Activated T-cell treated with anti-CD3 and anti-CD28 coated beads, Interleukin-2, amount 50 U/mL, for 72 hours (primary cell): ENCODE results near the gene FOXA1. TPM values are rescaled to one million over a fixed set of nuclear protein-coding genes. Genes with fewer than 3 reads are reported as not detected.

Source experiments
- ATAC-seq, 2 donors: fragments of 150-1000 bp; cut with Tn5 transposase; replicated peaks in 1 of 2; 2 replicates each; pipeline ENCODE4 v1.10.0; 2021; ENCODE audit warnings: moderate library complexity in 2 of 2, mild to moderate bottlenecking in 1 of 2
- DNase-seq, 2 donors: peaks; one replicate each; pipeline ENCODE4 v3.0.0; 2021 to 2022; ENCODE audit warnings: mixed read lengths in 1 of 2
- H3K27ac Mint-ChIP-seq: one replicate; pipeline ENCODE4 v1.8.0; 2022; ENCODE audit warnings: mild to moderate bottlenecking, moderate library complexity, mixed read lengths
- H3K27me3 Mint-ChIP-seq: one replicate; pipeline ENCODE4 v1.8.0; 2022; ENCODE audit warnings: low read depth, mixed read lengths
- H3K36me3 Mint-ChIP-seq, 2 donors: one replicate each; pipeline ENCODE4 v1.8.0; 2022; ENCODE audit warnings: mixed read lengths in 2 of 2, mild to moderate bottlenecking in 1 of 2; ENCODE audit not compliant: insufficient read depth in 2 of 2
- H3K4me1 Mint-ChIP-seq: one replicate; pipeline ENCODE4 v1.8.0; 2022; ENCODE audit warnings: low read depth, mixed read lengths
- H3K4me3 Mint-ChIP-seq, 2 donors: one replicate each; pipeline ENCODE4 v1.8.0; 2022; ENCODE audit warnings: mild to moderate bottlenecking in 2 of 2, mixed read lengths in 2 of 2, moderate library complexity in 2 of 2
- H3K9me3 Mint-ChIP-seq, 2 donors: one replicate each; pipeline ENCODE4 v1.8.0; 2022; ENCODE audit warnings: mixed read lengths in 2 of 2
- total RNA-seq, 2 donors: library from RNA; stranded (reverse); gene quantifications; one replicate each; pipeline ENCODE4 v1.2.3, GENCODE V29; 2022

Gene FOXA1
- total RNA-seq = under 1 TPM; 0.17 to 0.97 TPM

- H3K4me1 Mint-ChIP-seq = peaks cover 23% of the 10 kb centered on the region
- DNase-seq (peak; percentile 23), ATAC-seq (peak; percentile 27 to 41)
- H3K27ac Mint-ChIP-seq = peak within 1 kb of the TSS; percentile 93
- H3K27me3 Mint-ChIP-seq = peaks cover 67% of the 10 kb centered on the region
- peaks cover 2% of the 10 kb centered on the region in 2 donors for H3K9me3 Mint-ChIP-seq
- H3K36me3 Mint-ChIP-seq = peaks cover 17 to 26% of the 10 kb centered on the region in 2 donors
- peak within 1 kb of the TSS; percentile 85 to 96 for H3K4me3 Mint-ChIP-seq
These were observed at the start of gene FOXA1, which contains the start of gene TTC6 for GRCh38 chr14:37594971-37595808. FOXA1 (minus strand) TSS chr14:37595249; CDS start chr14:37594972, 277 bp downstream. TTC6 (plus strand) TSS chr14:37595629; CDS start chr14:37622065, 26,436 bp downstream.

- H3K27ac Mint-ChIP-seq = no peak overlapping the region
- no peaks in the 10 kb centered on the region for H3K27me3 Mint-ChIP-seq
- no peak for ATAC-seq
- H3K4me1 Mint-ChIP-seq = no peaks in the 10 kb centered on the region
- H3K36me3 Mint-ChIP-seq = no peaks in the 10 kb centered on the region
- no peak overlapping the region for H3K4me3 Mint-ChIP-seq
- DNase-seq = no peak
- peaks cover 0 to 4% of the 10 kb centered on the region in 2 donors for H3K9me3 Mint-ChIP-seq
These were observed 48.7 kb upstream of the FOXA1 start for GRCh38 chr14:37643701-37644100.

GRCh38 chr14:37642125-37642524 is 47.1 kb upstream of the FOXA1 start:
- DNase-seq (no peak), ATAC-seq (no peak)
- H3K27me3 Mint-ChIP-seq = no peaks in the 10 kb centered on the region
- no peaks in the 10 kb centered on the region for H3K36me3 Mint-ChIP-seq
- H3K4me3 Mint-ChIP-seq = no peak overlapping the region
- no peak overlapping the region for H3K27ac Mint-ChIP-seq
- H3K9me3 Mint-ChIP-seq = peaks cover 0 to 4% of the 10 kb centered on the region in 2 donors
- no peaks in the 10 kb centered on the region for H3K4me1 Mint-ChIP-seq

- H3K27ac Mint-ChIP-seq = no peak overlapping the region
- peaks cover 0 to 2% of the 10 kb centered on the region in 2 donors for H3K36me3 Mint-ChIP-seq
- no peaks in the 10 kb centered on the region for H3K4me1 Mint-ChIP-seq
- H3K9me3 Mint-ChIP-seq = peaks cover 2 to 6% of the 10 kb centered on the region in 2 donors
- no peak for DNase-seq
- no peaks in the 10 kb centered on the region for H3K27me3 Mint-ChIP-seq
- H3K4me3 Mint-ChIP-seq = no peak overlapping the region
- ATAC-seq = no peak
These were observed 46.1 kb upstream of the FOXA1 start for GRCh38 chr14:37641117-37641516.

GRCh38 chr14:37638599-37638998 is 43.5 kb upstream of the FOXA1 start:
- H3K36me3 Mint-ChIP-seq = peaks cover 0 to 2% of the 10 kb centered on the region in 2 donors
- no peak overlapping the region for H3K4me3 Mint-ChIP-seq
- no peaks in the 10 kb centered on the region for H3K4me1 Mint-ChIP-seq
- H3K27ac Mint-ChIP-seq = no peak overlapping the region
- H3K27me3 Mint-ChIP-seq = no peaks in the 10 kb centered on the region
- no peak for ATAC-seq
- no peak for DNase-seq
- H3K9me3 Mint-ChIP-seq = peaks cover 2 to 4% of the 10 kb centered on the region in 2 donors

GRCh38 chr14:37637341-37637740 is 42.3 kb upstream of the FOXA1 start:
- Mint-ChIP-seq H3K4me3 (no peak overlapping the region), H3K36me3 (peaks cover 0 to 2% of the 10 kb centered on the region in 2 donors), H3K9me3 (peaks cover 2 to 4% of the 10 kb centered on the region in 2 donors), H3K27me3 (no peaks in the 10 kb centered on the region), H3K4me1 (no peaks in the 10 kb centered on the region), H3K27ac (no peak overlapping the region)
- DNase-seq = no peak
- no peak for ATAC-seq

GRCh38 chr14:37625597-37626595 is 30.8 kb upstream of the FOXA1 start:
- peaks cover 16% of the 10 kb centered on the region for H3K27me3 Mint-ChIP-seq
- no peaks in the 10 kb centered on the region for H3K4me1 Mint-ChIP-seq
- H3K27ac Mint-ChIP-seq = no peak overlapping the region
- H3K4me3 Mint-ChIP-seq = no peak overlapping the region
- DNase-seq = no peak
- H3K9me3 Mint-ChIP-seq = peaks cover 10 to 14% of the 10 kb centered on the region in 2 donors
- no peak for ATAC-seq
- peaks cover 0 to 4% of the 10 kb centered on the region in 2 donors for H3K36me3 Mint-ChIP-seq

GRCh38 chr14:37623971-37624370 is 28.9 kb upstream of the FOXA1 start:
- DNase-seq (no peak), ATAC-seq (no peak)
- H3K27me3 Mint-ChIP-seq = peaks cover 25% of the 10 kb centered on the region
- H3K4me3 Mint-ChIP-seq = no peak overlapping the region
- H3K9me3 Mint-ChIP-seq = peaks cover 1 to 2% of the 10 kb centered on the region in 2 donors
- H3K4me1 Mint-ChIP-seq = no peaks in the 10 kb centered on the region
- H3K27ac Mint-ChIP-seq = no peak overlapping the region
- no peaks in the 10 kb centered on the region for H3K36me3 Mint-ChIP-seq

GRCh38 chr14:37623426-37623951 is 28.4 kb upstream of the FOXA1 start:
- H3K27ac Mint-ChIP-seq = no peak overlapping the region
- no peak for ATAC-seq
- H3K4me3 Mint-ChIP-seq = no peak overlapping the region

GRCh38 chr14:37622231-37622923 is 27.3 kb upstream of the FOXA1 start:
- H3K27me3 Mint-ChIP-seq = peaks cover 25% of the 10 kb centered on the region
- H3K4me1 Mint-ChIP-seq = no peaks in the 10 kb centered on the region
- DNase-seq (no peak), ATAC-seq (no peak)
- peaks cover 1 to 2% of the 10 kb centered on the region in 2 donors for H3K9me3 Mint-ChIP-seq
- H3K27ac Mint-ChIP-seq = no peak overlapping the region
- no peaks in the 10 kb centered on the region for H3K36me3 Mint-ChIP-seq
- no peak overlapping the region for H3K4me3 Mint-ChIP-seq

More at GRCh38 chr14:37623426-37623951, 28.4 kb upstream of the FOXA1 start:
- H3K4me1 Mint-ChIP-seq = no peaks in the 10 kb centered on the region
- H3K27me3 Mint-ChIP-seq = peaks cover 25% of the 10 kb centered on the region
- DNase-seq = no peak
- H3K9me3 Mint-ChIP-seq = peaks cover 1 to 2% of the 10 kb centered on the region in 2 donors
- no peaks in the 10 kb centered on the region for H3K36me3 Mint-ChIP-seq

- H3K9me3 Mint-ChIP-seq = peaks cover 3 to 6% of the 10 kb centered on the region in 2 donors
- DNase-seq (no peak), ATAC-seq (no peak)
- H3K4me3 Mint-ChIP-seq = no peak overlapping the region
- H3K27ac Mint-ChIP-seq = no peak overlapping the region
- H3K36me3 Mint-ChIP-seq = peaks cover 0 to 1% of the 10 kb centered on the region in 2 donors
- no peaks in the 10 kb centered on the region for H3K4me1 Mint-ChIP-seq
- H3K27me3 Mint-ChIP-seq = peaks cover 25% of the 10 kb centered on the region
These were observed 25.8 kb upstream of the FOXA1 start for GRCh38 chr14:37620856-37621255.

GRCh38 chr14:37618498-37619028 is 23.5 kb upstream of the FOXA1 start:
- Mint-ChIP-seq H3K4me3 (no peak overlapping the region), H3K36me3 (peaks cover 2 to 10% of the 10 kb centered on the region in 2 donors), H3K9me3 (peaks cover 7 to 10% of the 10 kb centered on the region in 2 donors), H3K27me3 (peaks cover 20% of the 10 kb centered on the region), H3K27ac (no peak overlapping the region), H3K4me1 (no peaks in the 10 kb centered on the region)
- DNase-seq (no peak), ATAC-seq (no peak)
